CD4-positive, alpha-beta T cell treated with Interleukin-2 at 100 ng/mL for 4 hours (primary cell): ENCODE measurements around the gene IFNG.

Experiments
- DNase-seq: peaks from one replicate; pipeline ENCODE4 v3.0.0-alpha.2; 2020; ENCODE audit warnings: low spot score

IFNG gene

GRCh38 chr12:68166317-68166831 is 6.8 kb upstream of the IFNG start:
- no peak for DNase-seq

- DNase-seq, result peak; percentile 53
Observed at GRCh38 chr12:68163560-68164081, 4.1 kb upstream of the IFNG start.

- DNase-seq, result no peak
Observed at GRCh38 chr12:68162374-68162773, 2.8 kb upstream of the IFNG start.

- DNase-seq, result peak; percentile 70
Observed at GRCh38 chr12:68158432-68158831, 1.1 kb downstream of the IFNG start.

DNA sequence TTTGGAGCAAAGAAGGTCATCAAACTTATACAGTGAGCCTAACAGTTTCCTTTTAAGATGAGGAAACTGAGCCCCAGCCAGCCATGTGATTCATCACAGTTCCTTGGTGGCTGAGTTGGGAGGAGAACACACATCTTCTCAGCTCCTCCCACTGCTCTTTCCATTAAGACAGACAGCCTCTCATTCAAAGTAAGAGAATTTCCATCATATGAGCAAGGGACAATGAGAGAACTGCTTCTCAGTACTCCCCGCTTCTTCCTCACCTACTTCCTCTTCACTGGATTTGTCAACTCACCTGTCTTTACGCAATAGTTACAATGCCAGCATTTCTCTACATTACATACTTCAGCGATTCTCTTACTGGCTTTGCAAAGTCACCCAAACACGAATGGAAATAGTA is 2.2 kb downstream of the IFNG start:
- DNase-seq, result peak; percentile 26

DNA sequence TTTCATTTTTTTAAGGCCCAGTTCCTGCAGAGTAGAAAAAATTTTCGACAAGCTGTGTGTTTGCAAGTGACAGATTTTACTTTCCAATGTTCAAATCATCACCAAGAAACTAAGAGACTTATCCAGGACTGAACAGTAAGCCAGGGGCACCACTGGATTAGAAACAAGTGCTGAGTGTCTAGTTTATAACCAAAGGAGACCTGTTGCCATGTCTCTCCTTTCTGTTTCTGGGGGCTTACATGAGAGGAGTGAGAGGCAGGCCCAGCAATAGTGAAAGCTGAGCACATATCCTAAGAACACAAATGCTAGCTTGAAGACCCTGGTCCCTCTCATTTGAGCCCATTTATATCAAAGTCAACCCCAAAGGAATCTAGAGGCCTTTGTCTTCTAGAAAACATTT is 2.9 kb downstream of the IFNG start:
- DNase-seq, result no peak

- no peak for DNase-seq
Observed at GRCh38 chr12:68154779-68155178, 4.8 kb downstream of the IFNG start.

DNA sequence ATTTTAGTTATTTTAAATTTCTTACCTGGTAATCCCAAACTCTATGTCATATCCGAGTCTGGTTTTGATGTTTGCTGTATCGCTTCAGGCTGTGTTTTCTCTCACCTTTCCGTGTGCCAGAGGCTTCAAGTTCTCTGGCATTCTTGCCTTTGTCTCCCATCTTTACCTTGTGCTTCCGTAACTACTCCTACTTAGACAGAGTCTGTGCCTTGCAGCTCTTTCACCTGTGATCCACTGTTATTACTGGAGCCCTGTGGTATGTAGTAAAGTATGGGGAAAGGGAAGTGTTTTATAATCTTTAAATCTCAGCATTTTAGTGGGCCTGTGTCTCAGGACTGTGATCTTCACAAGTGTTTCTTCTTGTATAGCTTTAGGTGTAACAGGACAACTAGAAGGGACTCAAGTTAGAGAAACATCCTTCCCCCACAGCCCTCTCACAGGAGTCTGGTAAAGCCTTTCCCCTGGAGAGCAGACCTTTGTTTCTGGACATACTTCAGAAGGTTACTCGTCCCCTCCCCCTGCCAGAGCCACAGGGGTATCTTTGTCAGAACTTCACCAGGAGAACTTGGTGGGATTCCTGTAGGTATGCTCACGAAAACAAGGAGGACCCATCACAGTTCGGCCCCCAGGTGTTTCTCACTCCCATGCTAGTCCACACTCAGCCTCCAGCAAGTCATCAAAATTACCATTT is 11.1 kb downstream of the IFNG start:
- DNase-seq, result no peak

- DNase-seq, result no peak
Observed at GRCh38 chr12:68140556-68140955, 19.0 kb downstream of the IFNG start.

DNA sequence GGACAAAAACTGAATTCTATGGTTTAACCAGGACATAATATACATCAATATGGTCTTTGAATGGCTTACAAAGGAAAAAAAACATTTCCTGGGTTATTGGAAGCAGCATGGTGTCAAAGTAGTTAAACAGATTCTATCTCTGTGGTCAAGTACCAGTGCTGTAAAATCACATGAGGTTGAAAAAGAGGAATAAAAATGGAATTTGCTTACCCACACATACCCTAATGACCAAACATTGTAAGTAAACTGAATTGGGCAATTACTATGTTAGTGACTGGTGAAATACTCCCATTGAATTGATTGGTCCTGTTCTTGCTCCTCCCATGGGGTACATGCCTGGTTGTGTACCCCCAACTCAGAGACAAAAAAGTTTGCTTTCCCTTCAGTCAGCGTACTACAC is 19.6 kb downstream of the IFNG start:
- DNase-seq, result no peak

DNA sequence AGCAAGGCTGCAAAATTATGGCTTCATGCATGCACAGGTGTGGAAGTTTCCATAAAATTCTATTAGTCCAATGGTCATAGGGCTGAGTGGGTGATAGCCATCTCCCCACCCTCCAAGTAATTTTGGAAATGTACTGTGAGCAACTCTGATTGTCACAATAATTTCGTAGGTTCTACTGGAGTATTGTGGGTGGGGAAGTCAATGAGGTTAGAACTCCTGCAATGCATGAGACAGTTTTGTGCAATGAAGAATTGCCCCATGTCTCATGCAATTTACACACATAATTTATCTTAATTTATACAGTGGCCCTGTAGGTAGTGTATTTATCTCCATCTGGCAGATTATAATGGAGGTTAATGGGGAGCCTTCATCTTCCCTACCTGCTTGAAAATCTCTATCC is 20.5 kb downstream of the IFNG start:
- DNase-seq, result no peak

DNA sequence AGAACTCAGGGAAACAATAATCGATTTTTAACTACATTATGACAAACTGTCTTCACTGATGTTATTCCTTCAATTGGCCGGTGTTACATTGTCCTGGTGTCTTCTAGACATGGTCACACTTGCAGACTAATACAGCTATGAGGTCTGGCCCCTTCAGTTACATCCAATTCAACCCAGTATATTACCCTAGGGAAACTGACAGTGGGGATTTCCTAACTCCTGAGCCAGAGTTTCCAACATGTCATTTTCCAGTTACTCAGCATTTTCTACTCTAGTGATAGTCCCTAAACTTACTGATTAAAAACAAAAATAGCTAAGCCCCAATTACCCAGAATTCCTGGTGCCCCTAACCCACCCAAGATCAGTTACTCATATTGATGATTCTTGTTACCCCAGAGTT is 21.1 kb downstream of the IFNG start:
- DNase-seq, result no peak

GRCh38 chr12:68137335-68137830 is 22.2 kb downstream of the IFNG start:
- peak; percentile 22 for DNase-seq

- DNase-seq, result no peak
Observed at GRCh38 chr12:68135520-68135919, 24.0 kb downstream of the IFNG start.

- no peak for DNase-seq
Observed at GRCh38 chr12:68131867-68132414, 27.6 kb downstream of the IFNG start.

DNA sequence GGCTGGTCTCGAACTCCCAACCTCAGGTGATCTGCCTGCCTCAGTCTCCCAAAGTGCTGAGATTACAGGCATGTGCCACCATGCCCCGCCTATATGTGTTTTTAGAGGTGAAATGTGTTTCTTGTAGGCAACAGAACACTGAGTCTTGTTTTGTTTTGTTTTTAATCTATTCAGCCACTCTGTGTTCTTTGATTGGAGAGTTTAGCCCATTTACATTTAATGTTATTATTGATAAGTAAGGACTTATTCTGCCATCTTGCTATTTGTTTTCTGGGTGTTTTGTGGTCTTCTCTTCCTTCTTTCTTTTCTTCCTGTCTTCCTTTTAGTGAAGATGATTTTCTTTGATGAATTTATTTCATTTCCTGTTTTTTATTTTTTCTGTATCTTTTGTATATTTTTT is 29.6 kb downstream of the IFNG start:
- DNase-seq, result no peak

- no peak for DNase-seq
Observed at GRCh38 chr12:68122236-68122920, 37.2 kb downstream of the IFNG start.

- no peak for DNase-seq
Observed at GRCh38 chr12:68121143-68121542, 38.4 kb downstream of the IFNG start.

DNA sequence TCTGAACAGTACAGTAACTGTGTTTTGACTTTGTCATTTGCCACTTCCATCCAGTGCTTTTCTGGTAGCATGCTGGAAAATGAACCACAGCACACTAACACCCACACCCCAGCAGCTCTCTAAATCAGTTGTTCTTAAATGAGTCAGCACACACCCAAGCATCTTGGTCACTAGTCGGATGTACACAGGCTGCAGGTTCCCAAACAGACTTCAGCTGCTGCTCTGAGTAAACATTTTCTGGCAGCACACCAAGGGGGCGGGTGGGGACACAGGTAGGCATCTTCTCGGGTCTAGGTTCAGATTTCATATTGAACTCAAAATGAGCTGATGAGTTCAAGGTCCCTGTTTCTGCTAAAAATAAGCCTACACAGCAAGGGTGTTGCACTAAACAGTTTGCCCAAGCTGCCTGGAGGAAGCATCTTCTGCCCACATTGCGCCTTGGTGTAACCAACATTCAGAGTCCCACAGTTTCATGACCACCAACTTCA is 39.8 kb downstream of the IFNG start:
- peak; percentile 60 for DNase-seq

- DNase-seq, result peak; percentile 37
Observed at GRCh38 chr12:68119250-68119649, 40.3 kb downstream of the IFNG start.

DNA sequence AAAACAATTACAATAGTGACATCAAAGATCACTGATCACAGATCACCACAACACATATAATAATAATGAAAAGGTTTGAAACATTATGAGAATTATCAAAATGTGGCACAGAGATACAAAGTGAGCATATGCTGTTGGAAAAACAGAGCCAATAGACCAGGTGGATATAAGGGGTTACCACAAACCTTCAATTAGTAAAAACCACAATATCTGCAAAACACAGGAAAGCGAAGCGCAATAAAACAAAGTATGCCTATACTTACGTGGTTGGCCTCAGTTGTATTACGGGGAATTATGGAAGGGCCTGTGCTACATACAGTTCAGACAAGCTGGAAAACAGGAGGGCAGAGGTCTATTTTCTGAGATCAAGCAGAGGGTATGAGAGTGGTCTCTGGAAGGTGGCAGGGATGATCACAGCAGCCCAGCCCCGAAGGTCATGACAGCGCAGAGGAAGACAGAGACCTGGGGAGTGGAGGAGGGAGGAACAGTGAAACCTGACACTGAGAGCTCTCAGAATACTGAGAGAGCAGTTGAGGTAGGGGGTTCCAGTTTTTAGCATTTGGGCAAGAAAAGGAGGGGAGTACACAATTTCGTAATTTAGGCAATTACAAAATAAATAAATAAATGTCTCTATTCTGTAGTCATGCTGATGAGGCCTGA is 41.3 kb downstream of the IFNG start:
- no peak for DNase-seq

GRCh38 chr12:68117661-68118060 is 41.9 kb downstream of the IFNG start:
- no peak for DNase-seq
